ENCODE results near the gene ELFN2. TPM values are rescaled to one million over a fixed set of nuclear protein-coding genes. Genes with fewer than 3 reads are reported as not detected.
A peak's percentile ranks its signal among the peaks of the same experiment; 100 is the strongest.

Gene ELFN2
- total and polyA plus RNA-seq, 3 experiments from 2014 or later, result 0.02 to 0.20 (median 0.09) TPM

DNA sequence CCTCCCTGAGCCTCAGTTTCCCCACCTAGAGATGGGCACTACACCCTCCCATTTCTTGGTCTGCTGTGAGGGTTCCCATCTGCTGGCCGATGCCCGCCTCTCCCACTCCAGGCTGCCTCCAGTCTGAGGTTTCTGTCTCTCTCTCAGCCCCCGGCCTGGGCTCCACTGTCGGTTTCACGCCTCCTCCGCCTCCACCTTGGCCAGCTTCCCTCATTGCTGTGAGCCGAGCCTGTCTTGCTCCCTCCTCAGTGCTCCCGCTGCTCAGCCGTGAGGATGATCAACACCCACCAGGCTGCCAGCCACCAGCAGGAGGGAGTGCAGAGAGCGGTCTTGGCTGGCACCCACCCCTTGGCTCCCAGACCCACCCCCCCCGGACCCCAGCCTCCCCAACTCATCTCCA, 83.9 kb downstream of the ELFN2 start:
- Mint-ChIP-seq H3K4me1 (no peaks in the 10 kb centered on the region), H3K36me3 (no peaks in the 10 kb centered on the region), H3K9me3 (no peaks in the 10 kb centered on the region), H3K4me3 (no peak overlapping the region), H3K27me3 (peaks cover 7 to 14% of the 10 kb centered on the region in 2 donors), H3K27ac (peak overlapping the region in 1 of 8 donors; percentile 57)
- no peak overlapping the region for H3K4me3 ChIP-seq (ENCODE audit: low read length)
- no peak for DNase-seq
- no peaks in the 10 kb centered on the region for H3K27me3 ChIP-seq (ENCODE audit: insufficient read depth, low read length, poor library complexity, severe bottlenecking)
- no peaks in the 10 kb centered on the region for H3K9me3 ChIP-seq (ENCODE audit: low read length)
- no peaks in the 10 kb centered on the region for H3K4me1 ChIP-seq (ENCODE audit: insufficient read depth, low read length)
- no peaks in the 10 kb centered on the region for H3K36me3 ChIP-seq (ENCODE audit: insufficient read depth, low read length)
- POLR2A ChIA-PET, result no interaction called here
- CTCF ChIA-PET, result no interaction called here
- no peak overlapping the region for H3K27ac ChIP-seq (ENCODE audit: low read depth, low read length)

DNA sequence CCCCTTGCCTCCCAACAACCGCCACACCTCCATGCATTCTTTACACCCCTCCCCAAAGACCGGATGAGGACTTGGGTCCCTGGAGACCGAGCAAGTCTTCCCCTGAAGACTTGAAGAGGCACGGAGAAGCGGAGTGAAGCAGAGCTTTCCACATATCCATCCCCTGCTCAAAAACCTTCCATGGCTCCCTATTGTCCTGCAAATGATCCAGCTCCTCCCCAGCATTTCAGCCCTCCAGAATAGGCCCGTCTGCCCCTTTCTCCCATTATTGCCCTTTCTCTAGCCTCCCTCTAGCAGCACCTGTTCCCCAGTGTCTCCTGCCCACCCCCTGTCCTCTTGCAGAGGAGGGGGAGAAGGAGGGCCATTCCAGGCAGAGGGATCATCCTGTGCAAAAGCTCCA, 85.2 kb downstream of the ELFN2 start:
- Histone ChIP-seq H3K36me3 (ENCODE audit: insufficient read depth, low read length) (no peaks in the 10 kb centered on the region), H3K27me3 (ENCODE audit: insufficient read depth, low read length, poor library complexity, severe bottlenecking) (peaks cover 3% of the 10 kb centered on the region), H3K4me3 (ENCODE audit: low read length) (no peak overlapping the region), H3K9me3 (ENCODE audit: low read length) (no peaks in the 10 kb centered on the region), H3K27ac (ENCODE audit: low read depth, low read length) (no peak overlapping the region), H3K4me1 (ENCODE audit: insufficient read depth, low read length) (no peaks in the 10 kb centered on the region)
- POLR2A ChIA-PET, result no interaction called here
- H3K27me3 Mint-ChIP-seq, result peaks cover 4 to 23% of the 10 kb centered on the region in 2 donors
- H3K27ac Mint-ChIP-seq, result no peak overlapping the region
- H3K4me3 Mint-ChIP-seq, result no peak overlapping the region
- no peaks in the 10 kb centered on the region for H3K36me3 Mint-ChIP-seq
- CTCF ChIA-PET, result no interaction called here
- H3K4me1 Mint-ChIP-seq, result no peaks in the 10 kb centered on the region
- DNase-seq, result no peak
- H3K9me3 Mint-ChIP-seq, result no peaks in the 10 kb centered on the region

DNA sequence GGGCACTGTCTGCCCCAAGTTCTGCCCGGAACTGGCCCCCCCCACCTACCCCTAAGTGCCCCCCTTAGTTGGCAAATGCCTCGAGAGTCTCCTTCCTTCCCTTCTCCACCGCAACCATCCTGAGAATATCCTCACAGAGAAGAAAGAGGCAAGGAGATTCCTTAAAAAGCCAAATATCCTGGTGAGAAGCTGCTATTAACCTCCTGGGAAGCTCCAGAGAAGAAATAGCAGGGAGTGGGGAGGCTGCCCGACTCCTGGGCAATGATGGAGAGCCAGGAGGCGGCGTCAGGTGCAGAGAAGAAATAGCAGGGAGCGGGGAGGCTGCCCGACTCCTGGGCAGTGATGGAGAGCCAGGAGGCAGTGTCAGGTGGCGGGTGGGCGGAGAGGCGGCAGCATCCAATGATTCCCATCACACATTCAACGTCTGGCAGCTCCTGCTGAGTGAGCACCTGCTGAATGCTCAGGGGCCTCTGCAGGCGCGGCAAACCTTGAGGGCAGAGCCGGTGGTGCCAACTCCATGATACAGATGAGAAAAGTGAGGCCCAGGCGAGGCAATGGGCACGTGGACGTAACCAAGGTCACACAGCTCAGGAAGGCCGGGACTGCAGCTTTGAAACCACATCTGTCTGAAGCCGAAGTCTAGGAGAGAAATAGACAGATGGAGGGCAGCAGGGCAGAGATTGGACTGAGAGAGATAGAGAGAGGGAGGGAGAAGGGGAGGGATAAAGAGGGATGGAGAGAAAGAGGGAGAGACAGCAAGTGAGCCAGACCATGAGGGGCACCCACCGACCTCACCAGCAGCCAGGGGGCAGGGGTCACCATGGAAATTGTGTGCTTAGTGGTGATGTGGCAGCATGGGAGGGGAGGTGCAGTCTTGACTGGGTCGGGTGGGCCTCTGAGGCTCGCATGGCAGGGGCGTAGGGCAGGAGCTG, 86.7 kb downstream of the ELFN2 start:
- H3K9me3 ChIP-seq (ENCODE audit: low read length), result no peaks in the 10 kb centered on the region
- no peak overlapping the region for H3K27ac ChIP-seq (ENCODE audit: low read depth, low read length)
- peaks cover 9 to 35% of the 10 kb centered on the region in 2 donors for H3K27me3 Mint-ChIP-seq
- no peak overlapping the region for H3K4me3 Mint-ChIP-seq
- no peaks in the 10 kb centered on the region for H3K36me3 ChIP-seq (ENCODE audit: insufficient read depth, low read length)
- H3K4me3 ChIP-seq (ENCODE audit: low read length), result no peak overlapping the region
- POLR2A ChIA-PET, result no interaction called here
- CTCF ChIA-PET, result no interaction called here
- no peaks in the 10 kb centered on the region for H3K4me1 ChIP-seq (ENCODE audit: insufficient read depth, low read length)
- H3K36me3 Mint-ChIP-seq, result no peaks in the 10 kb centered on the region
- no peaks in the 10 kb centered on the region for H3K9me3 Mint-ChIP-seq
- H3K4me1 Mint-ChIP-seq, result no peaks in the 10 kb centered on the region
- H3K27ac Mint-ChIP-seq, result peak overlapping the region in 1 of 8 donors; percentile 69
- DNase-seq, result no peak
- H3K27me3 ChIP-seq (ENCODE audit: insufficient read depth, low read length, poor library complexity, severe bottlenecking), result peaks cover 7% of the 10 kb centered on the region

DNA sequence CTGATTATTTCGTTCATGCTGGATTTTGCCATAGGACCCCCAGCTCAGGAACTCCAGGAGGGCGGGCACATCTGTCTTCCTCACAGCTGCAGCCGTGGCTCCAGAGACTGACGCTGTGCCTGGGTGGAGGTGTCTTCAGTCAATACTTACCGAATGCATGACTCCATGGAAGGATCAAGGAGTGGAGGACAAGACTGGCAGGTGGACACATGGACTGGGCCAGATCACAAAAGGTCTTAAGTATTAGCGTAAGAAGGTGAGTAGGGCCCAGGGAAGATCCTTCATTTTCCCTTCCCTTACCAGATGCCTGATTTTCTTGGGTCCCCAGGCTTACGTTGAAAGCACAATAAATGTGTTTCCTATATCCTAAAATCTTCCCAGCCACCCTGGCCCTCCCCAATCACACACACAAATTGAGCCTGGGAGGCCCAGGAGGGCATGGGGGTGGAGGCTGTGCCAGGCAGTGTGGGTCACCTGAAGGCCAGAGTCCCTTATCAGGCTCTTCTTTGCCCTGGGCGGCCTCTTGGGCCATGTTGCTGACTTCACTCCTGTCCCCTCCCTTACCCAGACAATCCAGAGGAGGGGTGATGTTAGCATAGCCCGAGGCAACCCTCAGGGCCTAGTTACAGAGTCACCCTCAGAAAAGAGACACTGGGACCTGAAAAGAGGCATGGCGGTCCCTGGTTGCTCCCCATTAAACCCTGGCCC, 88.6 kb downstream of the ELFN2 start:
- peaks cover 7 to 14% (median 10%) of the 10 kb centered on the region in 3 donors for H3K4me1 Mint-ChIP-seq
- no peak overlapping the region for H3K27ac Mint-ChIP-seq
- no peaks in the 10 kb centered on the region for H3K4me1 ChIP-seq (ENCODE audit: insufficient read depth, low read length)
- POLR2A ChIA-PET, result no interaction called here
- no peak overlapping the region for H3K4me3 Mint-ChIP-seq
- no peaks in the 10 kb centered on the region for H3K36me3 Mint-ChIP-seq
- peaks cover 24% of the 10 kb centered on the region for H3K27me3 ChIP-seq (ENCODE audit: insufficient read depth, low read length, poor library complexity, severe bottlenecking)
- H3K27me3 Mint-ChIP-seq, result peaks cover 23 to 43% of the 10 kb centered on the region in 2 donors
- DNase-seq, result no peak
- no peak overlapping the region for H3K27ac ChIP-seq (ENCODE audit: low read depth, low read length)
- H3K4me3 ChIP-seq (ENCODE audit: low read length), result no peak overlapping the region
- CTCF ChIA-PET, result no interaction called here
- no peaks in the 10 kb centered on the region for H3K9me3 ChIP-seq (ENCODE audit: low read length)
- no peaks in the 10 kb centered on the region for H3K36me3 ChIP-seq (ENCODE audit: insufficient read depth, low read length)
- H3K9me3 Mint-ChIP-seq, result no peaks in the 10 kb centered on the region

DNA sequence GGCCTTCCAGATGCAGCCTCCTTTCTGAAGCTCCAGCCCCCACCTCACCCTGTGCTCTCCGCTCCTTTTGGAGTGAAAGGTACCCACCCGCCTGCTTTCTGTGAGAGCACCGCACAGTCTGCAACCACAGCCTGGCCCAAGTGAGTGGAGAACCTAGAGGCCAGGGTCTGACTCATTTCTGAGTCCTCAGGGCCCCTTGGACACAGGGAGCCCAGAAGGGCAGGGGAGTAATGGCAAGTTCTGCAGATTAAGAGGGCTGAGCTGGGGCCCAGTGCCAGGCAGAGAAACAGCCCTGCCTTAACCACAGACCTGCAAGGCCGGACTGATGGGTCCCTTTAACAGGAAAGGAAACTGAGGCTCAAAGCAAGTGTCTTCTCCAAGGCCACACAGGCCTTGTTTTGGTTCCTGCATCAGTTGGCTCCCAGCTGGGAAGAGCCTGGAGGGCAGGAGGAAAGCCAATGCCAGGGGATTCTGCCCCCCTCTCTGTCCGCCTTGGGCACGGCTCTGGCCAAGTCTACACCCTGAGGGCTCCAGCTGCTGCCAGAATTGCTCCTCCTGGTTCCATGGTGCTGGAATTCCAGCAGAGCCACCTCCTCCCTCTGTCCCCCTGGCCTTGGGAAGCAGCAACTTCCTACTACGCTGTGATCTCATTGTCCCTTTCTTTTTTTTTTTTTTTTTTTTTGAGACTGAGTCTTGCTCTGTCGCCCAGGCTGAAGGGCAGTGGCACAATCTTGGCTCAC, 89.9 kb downstream of the ELFN2 start:
- ChIA-PET POLR2A (interaction anchor here (0.5 kb wide), 1 partner anchor 1344 kb away, joined by 3 read pairs; no protein-coding TSS in a partner anchor), CTCF (no interaction called here)
- peaks cover 33% of the 10 kb centered on the region for H3K27me3 ChIP-seq (ENCODE audit: insufficient read depth, low read length, poor library complexity, severe bottlenecking)
- no peaks in the 10 kb centered on the region for H3K4me1 ChIP-seq (ENCODE audit: insufficient read depth, low read length)
- Mint-ChIP-seq H3K27me3 (peaks cover 36 to 53% of the 10 kb centered on the region in 2 donors), H3K9me3 (no peaks in the 10 kb centered on the region), H3K36me3 (no peaks in the 10 kb centered on the region), H3K4me3 (no peak overlapping the region), H3K27ac (no peak overlapping the region), H3K4me1 (peaks cover 7 to 14% (median 10%) of the 10 kb centered on the region in 3 donors)
- DNase-seq, result no peak
- H3K9me3 ChIP-seq (ENCODE audit: low read length), result no peaks in the 10 kb centered on the region
- no peaks in the 10 kb centered on the region for H3K36me3 ChIP-seq (ENCODE audit: insufficient read depth, low read length)
- no peak overlapping the region for H3K4me3 ChIP-seq (ENCODE audit: low read length)
- H3K27ac ChIP-seq (ENCODE audit: low read depth, low read length), result no peak overlapping the region

DNA sequence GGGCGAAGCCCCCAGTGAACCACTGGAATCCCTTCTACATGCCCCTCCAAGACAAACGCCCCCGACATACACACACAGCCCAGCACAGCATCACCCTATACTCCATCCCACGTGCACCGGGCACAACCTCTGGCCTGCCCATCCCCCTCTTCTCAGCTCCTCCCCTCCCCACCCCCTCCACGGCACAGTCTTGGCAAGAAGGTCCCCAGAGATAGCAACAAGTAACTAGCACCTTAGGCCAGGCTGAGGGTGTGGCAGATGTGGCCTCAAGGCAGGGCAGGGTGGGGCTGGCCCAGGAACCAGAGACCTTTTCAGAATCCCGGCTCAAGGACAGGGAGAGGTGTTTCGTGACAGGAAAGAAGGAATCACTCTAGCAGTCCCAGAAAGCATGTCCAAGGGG, 90.7 kb downstream of the ELFN2 start:
- Mint-ChIP-seq H3K27me3 (peaks cover 37 to 61% of the 10 kb centered on the region in 2 donors), H3K36me3 (no peaks in the 10 kb centered on the region), H3K4me1 (peaks cover 7 to 14% (median 10%) of the 10 kb centered on the region in 3 donors), H3K4me3 (no peak overlapping the region), H3K27ac (no peak overlapping the region), H3K9me3 (no peaks in the 10 kb centered on the region)
- no peak overlapping the region for H3K27ac ChIP-seq (ENCODE audit: low read depth, low read length)
- no peaks in the 10 kb centered on the region for H3K9me3 ChIP-seq (ENCODE audit: low read length)
- no peaks in the 10 kb centered on the region for H3K36me3 ChIP-seq (ENCODE audit: insufficient read depth, low read length)
- DNase-seq, result no peak
- H3K4me3 ChIP-seq (ENCODE audit: low read length), result no peak overlapping the region
- ChIA-PET POLR2A (interaction anchor here (0.5 kb wide), 1 partner anchor 1344 kb away, joined by 3 read pairs; no protein-coding TSS in a partner anchor), CTCF (no interaction called here)
- no peaks in the 10 kb centered on the region for H3K4me1 ChIP-seq (ENCODE audit: insufficient read depth, low read length)
- H3K27me3 ChIP-seq (ENCODE audit: insufficient read depth, low read length, poor library complexity, severe bottlenecking), result peaks cover 39% of the 10 kb centered on the region

DNA sequence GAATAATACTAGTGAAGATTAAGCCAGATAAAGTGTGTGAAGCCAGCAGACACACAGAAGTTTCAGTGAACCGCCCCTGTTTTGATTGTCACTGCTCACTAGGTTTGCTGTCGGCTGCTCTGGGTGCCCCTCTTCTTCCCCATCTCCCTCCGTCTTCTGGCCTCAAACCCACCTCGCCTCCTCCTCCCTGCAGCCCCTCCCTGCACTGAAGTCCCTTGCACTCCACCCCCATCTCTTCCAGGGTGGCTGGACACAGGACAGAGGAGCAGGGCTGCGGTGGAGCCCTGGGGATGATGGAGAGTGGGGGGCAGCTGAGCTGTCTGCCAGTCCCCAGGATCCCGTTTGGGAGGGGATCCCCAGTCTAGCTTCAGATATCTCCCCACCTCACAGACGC, 91.5 kb downstream of the ELFN2 start:
- Histone ChIP-seq H3K27ac (ENCODE audit: low read depth, low read length) (no peak overlapping the region), H3K9me3 (ENCODE audit: low read length) (no peaks in the 10 kb centered on the region), H3K27me3 (ENCODE audit: insufficient read depth, low read length, poor library complexity, severe bottlenecking) (peaks cover 39% of the 10 kb centered on the region), H3K4me3 (ENCODE audit: low read length) (no peak overlapping the region), H3K4me1 (ENCODE audit: insufficient read depth, low read length) (no peaks in the 10 kb centered on the region), H3K36me3 (ENCODE audit: insufficient read depth, low read length) (no peaks in the 10 kb centered on the region)
- Mint-ChIP-seq H3K4me1 (peaks cover 7 to 14% (median 10%) of the 10 kb centered on the region in 3 donors), H3K27me3 (peaks cover 35 to 64% of the 10 kb centered on the region in 2 donors), H3K9me3 (no peaks in the 10 kb centered on the region), H3K4me3 (no peak overlapping the region), H3K36me3 (no peaks in the 10 kb centered on the region), H3K27ac (no peak overlapping the region)
- ChIA-PET CTCF (no interaction called here), POLR2A (no interaction called here)
- DNase-seq, result no peak

All from CD8-positive, alpha-beta memory T cell (primary cell).